Stimulated activated CD4-positive, alpha-beta T cell treated with anti-CD3 and anti-CD28 coated beads, Interleukin-1b, Interleukin-23, amount 100 ng/mL, for 48 hours (primary cell): Measurements from ENCODE around the gene EIF4B.
A peak's percentile ranks its signal among the peaks of the same experiment; 100 is the strongest.

Experiments
- DNase-seq: peaks from one replicate; pipeline ENCODE4 v3.0.0-alpha.2; 2020

The EIF4B gene

GRCh38 chr12:53060064-53060720, 53.9 kb downstream of the EIF4B start:
- no peak for DNase-seq

GRCh38 chr12:53060721-53061276, 54.5 kb downstream of the EIF4B start:
- no peak for DNase-seq

- no peak for DNase-seq
Observed at GRCh38 chr12:53061404-53062010, 55.3 kb downstream of the EIF4B start.

- DNase-seq, result no peak
Observed at GRCh38 chr12:53062011-53062961, 56.0 kb downstream of the EIF4B start.

GRCh38 chr12:53062977-53063707, 56.9 kb downstream of the EIF4B start:
- DNase-seq, result no peak

- DNase-seq, result no peak
Observed at GRCh38 chr12:53063708-53064612, 57.7 kb downstream of the EIF4B start.

GRCh38 chr12:53064613-53065436, 58.6 kb downstream of the EIF4B start:
- no peak for DNase-seq

- DNase-seq, result no peak
Observed at GRCh38 chr12:53065470-53065869, 59.2 kb downstream of the EIF4B start.

- peak; percentile 59 for DNase-seq
Observed at GRCh38 chr12:53065975-53066931, 60.0 kb downstream of the EIF4B start.

GRCh38 chr12:53067074-53067992, 61.1 kb downstream of the EIF4B start:
- no peak for DNase-seq

GRCh38 chr12:53067993-53068770, 61.9 kb downstream of the EIF4B start:
- no peak for DNase-seq

GRCh38 chr12:53068811-53069585, 62.7 kb downstream of the EIF4B start:
- DNase-seq, result no peak

- DNase-seq, result no peak
Observed at GRCh38 chr12:53069621-53070410, 63.6 kb downstream of the EIF4B start.

GRCh38 chr12:53070877-53071492, 64.7 kb downstream of the EIF4B start:
- DNase-seq, result no peak
